DND-41 (cell line): Measurements from ENCODE around the gene NR3C1.

Source experiments
- CTCF ChIP-seq: IDR thresholded peaks from 2 replicates; pipeline ENCODE4 v1.5.1; 2012; ENCODE audit warnings: borderline replicate concordance, low read length, moderate library complexity, mild to moderate bottlenecking; ENCODE audit not compliant: poor library complexity, severe bottlenecking; ENCODE audit errors: extremely low read depth
- EZH2 ChIP-seq: IDR thresholded peaks from 3 replicates; pipeline ENCODE4 v1.6.1; 2012; ENCODE audit warnings: borderline replicate concordance, low read depth, mild to moderate bottlenecking, moderate library complexity, low read length, inconsistent platforms; ENCODE audit not compliant: severe bottlenecking

- TF ChIP-seq CTCF (no peak), EZH2 (no peak)
Observed at GRCh38 chr5:143315929-143316328, 87.6 kb downstream of the NR3C1 start.
